ENCODE data around the gene OTUB1. TPM values are rescaled to one million over a fixed set of nuclear protein-coding genes. Genes with fewer than 3 reads are reported as not detected.

The OTUB1 gene
- total and polyA plus RNA-seq, 2 of the 4 experiments (the other 2 are of a cell fraction) = 69.0 to 168 TPM

- peaks cover 2% of the 10 kb centered on the region; the same call in 1 of the 2 replicates for H3K27me3 ChIP-seq (ENCODE audit: control insufficient read depth, insufficient read depth, low read length)
- H3K4me1 ChIP-seq (ENCODE audit: control insufficient read depth, insufficient read depth, low read length) = peaks cover 4% of the 10 kb centered on the region; the same call in 1 of the 2 replicates
- no peaks in the 10 kb centered on the region for H3K36me3 ChIP-seq (ENCODE audit: control insufficient read depth, insufficient read depth, low read length)
- H3K9me1 ChIP-seq (ENCODE audit: insufficient read depth, low read length) = 0 out of 2 replicates have a peak, but pooled peaks cover under 1% of the 10 kb centered on the region
- H2BK15ac ChIP-seq (ENCODE audit: low read depth, low read length) = no peak overlapping the region
- ATAC-seq (ENCODE audit: low read depth) = no peak
- H3K27ac ChIP-seq (ENCODE audit: insufficient read depth, low read length) = no peak overlapping the region
- no peak overlapping the region for H3K56ac ChIP-seq (ENCODE audit: extremely low read depth, insufficient read depth, low read length)
- DNase-seq = no peak
- no peak overlapping the region for H4K8ac ChIP-seq (ENCODE audit: low read depth in 2 of 2, low read length in 2 of 2)
- BruUV-seq (replicated peaks) = no TSS peak
- H4K5ac ChIP-seq (ENCODE audit: low read depth, low read length) = no peak overlapping the region
- H2BK120ac ChIP-seq (ENCODE audit: low read depth, low read length) = no peak overlapping the region
- no peak overlapping the region for H2AFZ ChIP-seq (replicated peaks; ENCODE audit: low read length, poor library complexity)
- H2AK5ac ChIP-seq (ENCODE audit: low read depth, low read length) = no peak overlapping the region
- H4K20me1 ChIP-seq (ENCODE audit: insufficient read depth, low read length) = peaks cover 10% of the 10 kb centered on the region
- no peak overlapping the region for H3K14ac ChIP-seq (replicated peaks; ENCODE audit: low read depth, low read length)
- no peaks in the 10 kb centered on the region for H3K79me1 ChIP-seq (ENCODE audit: low read depth in 1 of 2, low read length in 2 of 2)
- H3K4me2 ChIP-seq (ENCODE audit: low read depth, low read length) = no peak overlapping the region
- intact Hi-C loops (cut with micrococcal nuclease) (no loop called here), dilution Hi-C loops (cut with HindIII; ENCODE audit: low sequenced_read_pairs, unreplicated experiment) (no loop called here), in situ Hi-C loops (cut with MboI; ENCODE audit: low sequenced_read_pairs) (no loop called here)
- H3K4me3 ChIP-seq (ENCODE audit: insufficient read depth, low read depth, low read length) = no peak overlapping the region
- CTCF ChIA-PET = no interaction called here
- no peak for TF ChIP-seq MXI1 (IDR thresholded peaks at IDR 0.05; ENCODE audit: borderline replicate concordance, low read depth, low read length)
- no peak for TF ChIP-seq BHLHE40 (IDR thresholded peaks at IDR 0.05; ENCODE audit: low read depth, low read length)
- no peak for TF ChIP-seq MAZ (IDR thresholded peaks at IDR 0.05; ENCODE audit: borderline replicate concordance, low read depth, low read length)
- no peak for TF ChIP-seq FOS (IDR thresholded peaks at IDR 0.05; ENCODE audit: low read depth, low read length)
- TF ChIP-seq CHD1 (IDR thresholded peaks at IDR 0.05; ENCODE audit: low read depth, low read length) = no peak
- no peak for TF ChIP-seq MAFK (IDR thresholded peaks at IDR 0.05; ENCODE audit: low read depth, low read length)
- TF ChIP-seq RAD21 (IDR thresholded peaks at IDR 0.05; ENCODE audit: low read length) = no peak
- TF ChIP-seq POLR2A (IDR thresholded peaks at IDR 0.05; ENCODE audit: low read depth, low read length) = no peak
- no peak for TF ChIP-seq RFX5 (IDR thresholded peaks at IDR 0.05; ENCODE audit: low read depth, low read length)
- no peak for TF ChIP-seq NFE2L2 (IDR thresholded peaks at IDR 0.05; ENCODE audit: low read depth, low read length)
- no peak for TF ChIP-seq USF2 (IDR thresholded peaks at IDR 0.05; ENCODE audit: low read depth, low read length)
- TF ChIP-seq CTCF (conservative IDR thresholded peaks at IDR 0.05; ENCODE audit: low read depth, low read length) = no peak
- TF ChIP-seq CEBPB (IDR thresholded peaks at IDR 0.05; ENCODE audit: low read depth, low read length) = no peak
- TF ChIP-seq ELK1 (IDR thresholded peaks at IDR 0.05; ENCODE audit: borderline replicate concordance, low read depth, low read length) = no peak
- TF ChIP-seq RCOR1 (IDR thresholded peaks at IDR 0.05; ENCODE audit: insufficient replicate concordance, low read length) = no peak
- TF ChIP-seq SMC3 (IDR thresholded peaks at IDR 0.05; ENCODE audit: low read depth, low read length) = no peak
- no peak overlapping the region for H2BK5ac ChIP-seq (ENCODE audit: low read depth, low read length, poor library complexity, severe bottlenecking)
- no peak overlapping the region for H2BK20ac ChIP-seq (ENCODE audit: low read depth, low read length)
- no peak overlapping the region for H2AK9ac ChIP-seq (replicated peaks; ENCODE audit: low read depth, low read length, poor library complexity)
- H3K23ac ChIP-seq (ENCODE audit: low read depth, low read length) = no peak overlapping the region
- no peak overlapping the region for H3K18ac ChIP-seq (ENCODE audit: low read depth, low read length)
- no peak overlapping the region for H3K9ac ChIP-seq (ENCODE audit: low read depth, low read length)
- no peak overlapping the region for H4K91ac ChIP-seq (ENCODE audit: insufficient read depth, low read depth, low read length)
- no peaks in the 10 kb centered on the region for H3K9me3 ChIP-seq (ENCODE audit: control insufficient read depth, insufficient read depth, low read length)
- WGBS, 2 experiments (ENCODE audit: extremely low coverage in 2 of 2, insufficient read length in 1 of 2) = 100% methylated on average over 1 of the region's 7 CpGs; no CpG with 5 or more reads in 1 of the 2 experiments
- POLR2A ChIA-PET (ENCODE audit: unreplicated experiment) = no interaction called here
- no peak overlapping the region for H3K4ac ChIP-seq (ENCODE audit: low read depth, low read length)
Observed at GRCh38 chr11:64026575-64027205, 40.5 kb downstream of the OTUB1 start.
